ENCODE results near the gene SMYD1.
"Not testable (repeated sequence)": the region's sequence is repeated elsewhere in the genome, so short reads cannot be mapped to it uniquely, and the experiment has no call there.

Gene SMYD1

DNA sequence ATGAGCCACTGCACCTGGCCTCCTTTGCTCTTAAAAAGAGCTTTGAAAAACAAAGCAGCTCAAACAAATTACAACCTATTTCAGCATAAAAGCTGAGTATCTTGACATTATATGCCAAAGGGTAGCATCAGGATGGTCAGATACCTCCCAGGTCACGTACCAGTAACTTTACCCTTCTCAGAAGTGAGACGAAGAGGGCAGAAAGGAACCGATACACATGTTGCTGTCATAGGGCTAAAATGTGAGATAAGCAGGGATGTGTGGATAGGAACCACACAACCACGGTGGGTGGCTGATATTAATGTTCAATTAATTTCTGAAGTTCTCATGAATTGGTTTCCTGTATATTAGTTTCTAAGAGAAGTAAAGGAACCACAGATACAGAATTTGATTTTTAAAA lies 38.7 kb upstream of the SMYD1 start:
- in situ Hi-C loops (cut with MboI; ENCODE audit: low pct_unique_long_range_greater_than_20kb, low sequenced_read_pairs, unreplicated experiment) = no loop called here
- TF ChIP-seq, protein P1, sequence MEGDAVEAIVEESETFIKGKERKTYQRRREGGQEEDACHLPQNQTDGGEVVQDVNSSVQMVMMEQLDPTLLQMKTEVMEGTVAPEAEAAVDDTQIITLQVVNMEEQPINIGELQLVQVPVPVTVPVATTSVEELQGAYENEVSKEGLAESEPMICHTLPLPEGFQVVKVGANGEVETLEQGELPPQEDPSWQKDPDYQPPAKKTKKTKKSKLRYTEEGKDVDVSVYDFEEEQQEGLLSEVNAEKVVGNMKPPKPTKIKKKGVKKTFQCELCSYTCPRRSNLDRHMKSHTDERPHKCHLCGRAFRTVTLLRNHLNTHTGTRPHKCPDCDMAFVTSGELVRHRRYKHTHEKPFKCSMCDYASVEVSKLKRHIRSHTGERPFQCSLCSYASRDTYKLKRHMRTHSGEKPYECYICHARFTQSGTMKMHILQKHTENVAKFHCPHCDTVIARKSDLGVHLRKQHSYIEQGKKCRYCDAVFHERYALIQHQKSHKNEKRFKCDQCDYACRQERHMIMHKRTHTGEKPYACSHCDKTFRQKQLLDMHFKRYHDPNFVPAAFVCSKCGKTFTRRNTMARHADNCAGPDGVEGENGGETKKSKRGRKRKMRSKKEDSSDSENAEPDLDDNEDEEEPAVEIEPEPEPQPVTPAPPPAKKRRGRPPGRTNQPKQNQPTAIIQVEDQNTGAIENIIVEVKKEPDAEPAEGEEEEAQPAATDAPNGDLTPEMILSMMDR (IDR thresholded peaks at IDR 0.05; ENCODE audit: extremely low read depth, insufficient read depth, missing control alignments) = no peak

DNA sequence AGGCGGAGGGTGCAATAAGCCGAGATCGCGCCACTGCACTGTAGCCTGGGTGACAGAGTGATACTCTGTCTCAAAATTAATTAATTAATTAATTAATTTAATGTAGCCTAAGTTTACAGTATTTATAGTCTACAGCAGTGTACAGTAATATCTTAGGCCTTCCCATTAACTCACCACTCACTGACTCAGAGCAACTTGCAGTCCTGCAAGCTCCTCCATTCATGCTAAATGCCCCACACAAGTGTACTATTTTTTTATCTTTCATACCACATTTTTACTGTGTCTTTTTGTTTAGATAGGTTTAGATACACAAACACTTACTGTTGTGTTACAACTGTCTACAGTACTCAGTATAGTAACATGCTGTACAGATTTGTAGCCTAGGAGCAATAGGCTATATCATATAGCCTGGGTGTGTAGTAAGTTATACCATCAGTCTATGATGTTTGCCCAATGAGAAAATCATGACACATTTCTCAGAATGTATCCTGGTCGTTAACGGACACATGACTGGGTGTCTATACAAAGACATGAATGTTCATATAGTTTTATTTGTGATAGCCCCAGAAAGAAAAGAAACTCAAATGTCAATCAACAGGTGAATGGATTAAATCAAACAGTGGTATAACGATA lies 35.4 kb upstream of the SMYD1 start:
- in situ Hi-C loops (cut with MboI; ENCODE audit: low pct_unique_long_range_greater_than_20kb, low sequenced_read_pairs, unreplicated experiment) = no loop called here
- DNase-seq (ENCODE audit: low spot score) = no peak
- TF ChIP-seq, protein P1 (IDR thresholded peaks at IDR 0.05; ENCODE audit: extremely low read depth, insufficient read depth, missing control alignments) = no peak

More for the DNA sequence above, 38.7 kb upstream of the SMYD1 start:
- no peak for DNase-seq (ENCODE audit: low spot score)

DNA sequence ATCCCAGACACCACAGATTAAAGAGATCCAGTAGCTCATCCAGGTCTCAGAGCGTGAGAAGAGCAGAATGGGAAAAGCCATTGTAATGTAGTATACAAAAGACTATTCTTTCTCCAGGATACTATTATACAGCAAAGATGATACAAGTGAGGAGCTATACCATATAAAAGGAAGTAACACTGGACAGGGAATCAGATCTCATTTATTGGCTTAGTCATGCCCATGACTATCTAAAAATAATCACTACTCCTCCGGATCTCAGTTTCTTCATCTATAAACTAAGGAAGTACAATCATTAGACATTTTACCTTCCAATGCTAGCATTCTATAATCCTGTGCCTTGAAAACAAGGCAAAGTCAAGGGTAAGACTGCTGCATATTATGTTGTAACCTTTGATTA lies 31.4 kb upstream of the SMYD1 start:
- TF ChIP-seq, protein P1 (IDR thresholded peaks at IDR 0.05; ENCODE audit: extremely low read depth, insufficient read depth, missing control alignments) = no peak
- no peak for DNase-seq (ENCODE audit: low spot score)
- in situ Hi-C loops (cut with MboI; ENCODE audit: low pct_unique_long_range_greater_than_20kb, low sequenced_read_pairs, unreplicated experiment) = no loop called here

DNA sequence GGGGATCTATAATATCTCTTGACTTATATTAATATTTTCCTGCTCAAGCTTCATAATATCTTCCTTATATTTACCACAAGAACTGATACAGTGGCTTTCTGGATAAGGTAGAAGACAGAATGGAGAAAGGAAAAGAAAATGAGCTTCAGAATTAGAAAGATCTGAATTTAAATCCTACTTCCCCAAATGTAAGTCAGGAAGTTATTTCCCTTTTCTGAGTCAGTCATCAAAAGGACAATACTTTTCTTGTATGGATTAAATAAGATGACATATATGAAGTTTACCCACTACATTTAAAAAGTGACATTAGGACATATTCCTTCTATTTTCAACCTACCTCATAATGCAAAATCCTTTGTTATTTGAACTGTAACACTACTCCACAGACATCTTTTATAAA lies 31.0 kb upstream of the SMYD1 start:
- DNase-seq (ENCODE audit: low spot score) = no peak
- TF ChIP-seq, protein P1 (IDR thresholded peaks at IDR 0.05; ENCODE audit: extremely low read depth, insufficient read depth, missing control alignments) = no peak
- in situ Hi-C loops (cut with MboI; ENCODE audit: low pct_unique_long_range_greater_than_20kb, low sequenced_read_pairs, unreplicated experiment) = no loop called here

DNA sequence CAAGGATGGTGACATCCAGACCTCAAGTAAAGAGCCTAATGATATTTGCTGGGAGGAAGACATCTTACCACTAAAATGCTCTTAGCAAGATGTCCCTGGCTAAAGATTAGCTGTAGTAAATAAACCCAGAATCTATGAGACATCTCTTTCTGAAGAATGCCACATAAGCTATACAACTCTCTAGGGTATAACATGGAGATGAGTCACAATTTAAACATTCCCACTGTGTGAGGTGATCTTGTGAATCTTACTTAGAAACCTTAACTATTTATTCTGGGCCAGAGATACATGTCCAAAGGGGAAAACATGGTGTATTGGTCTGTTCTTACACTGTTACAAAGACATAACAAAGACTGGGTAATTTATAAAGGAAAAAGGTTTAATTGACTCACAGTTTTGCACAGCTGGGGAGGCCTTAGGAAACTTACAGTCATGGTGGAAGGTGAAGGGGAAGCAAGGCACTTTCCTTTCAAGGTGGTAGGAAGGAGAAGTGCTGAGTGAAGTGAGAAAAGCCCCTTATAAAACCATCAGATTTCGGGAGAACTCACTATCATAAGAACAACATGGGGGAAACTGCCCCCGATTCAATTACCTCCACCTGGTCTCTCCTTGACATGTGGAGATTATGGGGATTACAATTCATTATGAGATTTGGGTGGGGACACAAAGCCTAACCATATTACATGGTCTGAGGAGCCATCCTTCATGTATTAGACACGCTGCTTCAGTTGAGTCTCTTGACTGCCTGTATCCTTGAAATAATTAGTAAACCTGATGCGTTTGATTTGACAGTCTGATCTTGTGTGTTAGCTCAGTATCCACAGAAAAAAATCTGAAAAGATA lies 29.1 kb upstream of the SMYD1 start:
- in situ Hi-C loops (cut with MboI; ENCODE audit: low pct_unique_long_range_greater_than_20kb, low sequenced_read_pairs, unreplicated experiment) = no loop called here
- TF ChIP-seq, protein P1 (IDR thresholded peaks at IDR 0.05; ENCODE audit: extremely low read depth, insufficient read depth, missing control alignments) = no peak
- no peak for DNase-seq (ENCODE audit: low spot score)

DNA sequence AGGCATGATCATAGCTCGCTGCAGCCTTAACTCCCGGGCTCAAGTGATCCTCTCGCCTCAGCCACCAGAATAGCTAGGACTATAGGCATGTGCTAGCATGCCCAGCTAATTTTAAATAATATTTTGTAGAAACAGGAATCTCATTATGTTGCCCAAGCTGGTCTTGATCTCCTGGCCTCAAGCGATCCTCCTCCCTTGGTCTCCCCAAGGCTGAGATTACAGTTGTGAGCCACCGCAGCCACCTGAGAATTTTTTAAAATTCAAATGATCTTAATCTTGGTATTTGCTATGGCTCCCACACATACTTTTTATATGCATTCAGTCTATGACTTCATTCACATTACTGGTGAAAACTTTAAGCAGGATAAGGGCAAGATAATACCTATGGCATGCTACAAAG lies 25.1 kb upstream of the SMYD1 start:
- TF ChIP-seq, protein P1 (IDR thresholded peaks at IDR 0.05; ENCODE audit: extremely low read depth, insufficient read depth, missing control alignments) = no peak
- in situ Hi-C loops (cut with MboI; ENCODE audit: low pct_unique_long_range_greater_than_20kb, low sequenced_read_pairs, unreplicated experiment) = no loop called here
- no peak for DNase-seq (ENCODE audit: low spot score)

DNA sequence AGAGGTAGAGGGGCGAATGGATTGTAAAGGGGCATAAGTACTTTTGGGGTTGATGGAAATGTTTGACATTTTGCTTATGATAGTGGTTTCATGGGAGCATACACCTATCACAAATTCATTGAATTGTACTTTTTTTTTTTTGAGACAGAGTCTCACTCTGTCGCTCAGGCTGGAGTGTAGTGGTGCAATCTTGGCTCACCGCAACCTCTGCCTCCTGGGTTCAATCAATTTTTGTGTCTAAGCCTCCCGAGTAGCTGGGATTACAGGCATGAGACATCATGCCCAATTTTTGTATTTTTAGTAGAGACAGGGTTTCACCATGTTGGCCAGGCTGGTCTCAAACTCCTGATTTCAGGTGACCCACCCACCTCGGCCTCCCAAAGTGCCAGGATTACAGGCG lies 22.1 kb upstream of the SMYD1 start:
- DNase-seq (ENCODE audit: low spot score); in situ Hi-C loops (cut with MboI; ENCODE audit: low pct_unique_long_range_greater_than_20kb, low sequenced_read_pairs, unreplicated experiment): not testable (repeated sequence)
